GM18951 (cell line): ENCODE data around the gene ARFGEF2.

Experiments
- POLR2A ChIP-seq: IDR thresholded peaks from 4 replicates; pipeline ENCODE4 v1.6.1; 2011; ENCODE audit warnings: mild to moderate bottlenecking; ENCODE audit not compliant: insufficient read length, insufficient read depth; ENCODE audit errors: extremely low read depth
- in situ Hi-C: fragments of 300-500 bp; cut with MboI; formaldehyde crosslinking; loops from one replicate; pipeline ENCODE4 v1.12.0; 2022; ENCODE audit warnings: low sequenced_read_pairs, mixed read lengths, inconsistent platforms; ENCODE audit not compliant: unreplicated experiment

The ARFGEF2 gene

GRCh38 chr20:48940170-48940569 is 18.7 kb downstream of the ARFGEF2 start:
- in situ Hi-C loops = no loop called here

GRCh38 chr20:48941467-48941866 is 20.0 kb downstream of the ARFGEF2 start:
- in situ Hi-C loops = no loop called here
- no peak for TF ChIP-seq POLR2A

More at GRCh38 chr20:48940170-48940569, 18.7 kb downstream of the ARFGEF2 start:
- no peak for TF ChIP-seq POLR2A

- no peak for TF ChIP-seq POLR2A
- in situ Hi-C loops = no loop called here
These were observed 21.2 kb downstream of the ARFGEF2 start for GRCh38 chr20:48942730-48943129.

GRCh38 chr20:48944663-48945297 is 23.3 kb downstream of the ARFGEF2 start:
- no peak for TF ChIP-seq POLR2A
- in situ Hi-C loops = no loop called here

- no peak for TF ChIP-seq POLR2A
- in situ Hi-C loops = no loop called here
These were observed 24.5 kb downstream of the ARFGEF2 start for GRCh38 chr20:48945840-48946514.

GRCh38 chr20:48948612-48949011 is 27.1 kb downstream of the ARFGEF2 start:
- in situ Hi-C loops = no loop called here
- TF ChIP-seq POLR2A = no peak

- TF ChIP-seq POLR2A = no peak
- in situ Hi-C loops = no loop called here
These were observed 28.0 kb downstream of the ARFGEF2 start for GRCh38 chr20:48949304-48950170.

GRCh38 chr20:48951041-48951440 is 29.5 kb downstream of the ARFGEF2 start:
- in situ Hi-C loops = no loop called here
- no peak for TF ChIP-seq POLR2A

- in situ Hi-C loops = no loop called here
- no peak for TF ChIP-seq POLR2A
These were observed 30.1 kb downstream of the ARFGEF2 start for GRCh38 chr20:48951646-48952045.

GRCh38 chr20:48952656-48953055 is 31.1 kb downstream of the ARFGEF2 start:
- in situ Hi-C loops = no loop called here
- TF ChIP-seq POLR2A = no peak

- no peak for TF ChIP-seq POLR2A
- in situ Hi-C loops = no loop called here
These were observed 32.1 kb downstream of the ARFGEF2 start for GRCh38 chr20:48953653-48954052.

GRCh38 chr20:48956052-48956451 is 34.5 kb downstream of the ARFGEF2 start:
- in situ Hi-C loops = no loop called here
- no peak for TF ChIP-seq POLR2A

- in situ Hi-C loops = no loop called here
- no peak for TF ChIP-seq POLR2A
These were observed 35.6 kb downstream of the ARFGEF2 start for GRCh38 chr20:48957053-48957481.
